SK-N-SH (cell line): Measurements from ENCODE around the gene SH3BP1.

ENCODE experiments used
- CHD2 ChIP-seq: fragments of 150-350 bp; IDR thresholded peaks from 2 replicates; pipeline ENCODE4 v1.6.1; 2018; ENCODE audit warnings: low read length; ENCODE audit not compliant: partially characterized antibody
- CTCF ChIP-seq: fragments of 200-600 bp; sonication (generic); IDR thresholded peaks from 2 replicates; pipeline ENCODE4 v1.6.1; 2017; ENCODE audit warnings: antibody characterized with exemption, mild to moderate bottlenecking, moderate library complexity
- EZH2phosphoT487 ChIP-seq: fragments of 200-600 bp; sonication (generic); IDR thresholded peaks from 2 replicates; pipeline ENCODE4 v1.6.1; 2017; ENCODE audit warnings: low read depth, mixed run types, mild to moderate bottlenecking, antibody characterized with exemption, moderate library complexity, borderline replicate concordance
- MXI1 ChIP-seq: IDR thresholded peaks from 2 replicates; pipeline ENCODE4 v1.6.1; 2012; ENCODE audit warnings: mild to moderate bottlenecking, low read depth, low read length, improper control_type of control experiment
- POLR2AphosphoS5 ChIP-seq: IDR thresholded peaks from 2 replicates; pipeline ENCODE4 v1.6.1; 2012; ENCODE audit warnings: low read depth, low read length
- TCF12 ChIP-seq: IDR thresholded peaks from 2 replicates; pipeline ENCODE4 v1.4.0; 2012

GRCh38 chr22:37665487-37665886 is 26.0 kb downstream of the SH3BP1 start:
- TF ChIP-seq CHD2 (no peak), TCF12 (no peak), MXI1 (no peak), POLR2AphosphoS5 (no peak), EZH2phosphoT487 (no peak), CTCF (no peak)
